Measurements from ENCODE around the gene TBC1D32. TPM values are rescaled to one million over a fixed set of nuclear protein-coding genes. Genes with fewer than 3 reads are reported as not detected.
"Not testable (repeated sequence)": the region's sequence is repeated elsewhere in the genome, so short reads cannot be mapped to it uniquely, and the experiment has no call there.

TBC1D32 gene
- polyA plus RNA-seq, 1 donor (not counting 4 experiments of a cell fraction or from before 2014, with no cell fraction given) = 6.7 TPM

DNA sequence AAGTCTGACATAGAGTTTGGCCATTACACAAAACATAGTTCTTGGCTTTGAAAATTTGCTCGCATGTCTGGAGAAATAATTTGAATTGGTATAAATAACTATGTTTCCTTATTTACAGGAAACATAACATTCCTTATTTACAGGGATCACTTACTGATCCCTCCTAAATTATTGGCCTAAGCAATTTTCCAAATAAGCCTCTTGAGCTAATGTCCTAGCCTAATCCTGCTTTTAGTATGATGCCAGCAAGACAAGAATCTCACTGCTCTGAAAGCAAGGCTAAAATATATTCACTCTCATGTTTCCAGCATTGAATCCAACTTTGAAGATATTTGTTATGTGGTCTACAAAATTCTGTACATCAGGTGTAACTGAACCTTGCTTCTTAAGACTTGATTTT, 4.1 kb upstream of the TBC1D32 start:
- no peak overlapping the region for H3K27ac ChIP-seq (ENCODE audit: control insufficient read depth, insufficient read depth, low read length)
- H3K9ac ChIP-seq (ENCODE audit: control insufficient read depth, extremely low read depth, insufficient read depth, low read length) = no peak overlapping the region
- H3K79me2 ChIP-seq (ENCODE audit: control insufficient read depth, insufficient read depth, low read length) = peaks cover under 1% of the 10 kb centered on the region
- H3K4me3 ChIP-seq (ENCODE audit: control insufficient read depth in 2 of 3, extremely low read depth in 1 of 3, insufficient read depth in 2 of 3, low read depth in 1 of 3, low read length in 3 of 3) = no peak overlapping the region
- H3K4me1 ChIP-seq (ENCODE audit: control insufficient read depth, extremely low read depth, insufficient read depth, low read length) = peaks cover 6% of the 10 kb centered on the region
- no peaks in the 10 kb centered on the region for H4K20me1 ChIP-seq (ENCODE audit: control insufficient read depth, extremely low read depth, insufficient read depth, low read length)
- no peaks in the 10 kb centered on the region for H3K36me3 ChIP-seq (ENCODE audit: control insufficient read depth in 2 of 2, extremely low read depth in 1 of 2, insufficient read depth in 2 of 2, low read length in 2 of 2)
- no peaks in the 10 kb centered on the region for H3K9me1 ChIP-seq (ENCODE audit: control insufficient read depth, extremely low read depth, insufficient read depth, low read length)
- FAIRE-seq (no peak), DNase-seq (ENCODE audit: low read depth, low spot score) (no peak)
- dilution Hi-C loops (cut with MboI; ENCODE audit: extremely low pct_ligation_motif_present, low sequenced_read_pairs) = no loop called here
- TF ChIP-seq, protein P1, sequence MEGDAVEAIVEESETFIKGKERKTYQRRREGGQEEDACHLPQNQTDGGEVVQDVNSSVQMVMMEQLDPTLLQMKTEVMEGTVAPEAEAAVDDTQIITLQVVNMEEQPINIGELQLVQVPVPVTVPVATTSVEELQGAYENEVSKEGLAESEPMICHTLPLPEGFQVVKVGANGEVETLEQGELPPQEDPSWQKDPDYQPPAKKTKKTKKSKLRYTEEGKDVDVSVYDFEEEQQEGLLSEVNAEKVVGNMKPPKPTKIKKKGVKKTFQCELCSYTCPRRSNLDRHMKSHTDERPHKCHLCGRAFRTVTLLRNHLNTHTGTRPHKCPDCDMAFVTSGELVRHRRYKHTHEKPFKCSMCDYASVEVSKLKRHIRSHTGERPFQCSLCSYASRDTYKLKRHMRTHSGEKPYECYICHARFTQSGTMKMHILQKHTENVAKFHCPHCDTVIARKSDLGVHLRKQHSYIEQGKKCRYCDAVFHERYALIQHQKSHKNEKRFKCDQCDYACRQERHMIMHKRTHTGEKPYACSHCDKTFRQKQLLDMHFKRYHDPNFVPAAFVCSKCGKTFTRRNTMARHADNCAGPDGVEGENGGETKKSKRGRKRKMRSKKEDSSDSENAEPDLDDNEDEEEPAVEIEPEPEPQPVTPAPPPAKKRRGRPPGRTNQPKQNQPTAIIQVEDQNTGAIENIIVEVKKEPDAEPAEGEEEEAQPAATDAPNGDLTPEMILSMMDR (optimal IDR thresholded peaks at IDR 0.05 in 1 of 3, IDR thresholded peaks at IDR 0.05 in 1 of 3, conservative IDR thresholded peaks at IDR 0.05 in 1 of 3; ENCODE audit: extremely low read depth in 1 of 3, insufficient read depth in 2 of 3, low read length in 3 of 3) = no peak
- TF ChIP-seq EZH2 (IDR thresholded peaks at IDR 0.05; ENCODE audit: low read length) = no peak
- H3K4me2 ChIP-seq (ENCODE audit: control insufficient read depth, extremely low read depth, insufficient read depth, low read depth, low read length) = no peak overlapping the region
- no peaks in the 10 kb centered on the region for H3K27me3 ChIP-seq (ENCODE audit: control insufficient read depth, extremely low read depth, insufficient read depth, low read length)
- no peak overlapping the region for H2AFZ ChIP-seq (ENCODE audit: control insufficient read depth, low read length)
- no peaks in the 10 kb centered on the region for H3K9me3 ChIP-seq (ENCODE audit: control insufficient read depth, low read depth, low read length)

DNA sequence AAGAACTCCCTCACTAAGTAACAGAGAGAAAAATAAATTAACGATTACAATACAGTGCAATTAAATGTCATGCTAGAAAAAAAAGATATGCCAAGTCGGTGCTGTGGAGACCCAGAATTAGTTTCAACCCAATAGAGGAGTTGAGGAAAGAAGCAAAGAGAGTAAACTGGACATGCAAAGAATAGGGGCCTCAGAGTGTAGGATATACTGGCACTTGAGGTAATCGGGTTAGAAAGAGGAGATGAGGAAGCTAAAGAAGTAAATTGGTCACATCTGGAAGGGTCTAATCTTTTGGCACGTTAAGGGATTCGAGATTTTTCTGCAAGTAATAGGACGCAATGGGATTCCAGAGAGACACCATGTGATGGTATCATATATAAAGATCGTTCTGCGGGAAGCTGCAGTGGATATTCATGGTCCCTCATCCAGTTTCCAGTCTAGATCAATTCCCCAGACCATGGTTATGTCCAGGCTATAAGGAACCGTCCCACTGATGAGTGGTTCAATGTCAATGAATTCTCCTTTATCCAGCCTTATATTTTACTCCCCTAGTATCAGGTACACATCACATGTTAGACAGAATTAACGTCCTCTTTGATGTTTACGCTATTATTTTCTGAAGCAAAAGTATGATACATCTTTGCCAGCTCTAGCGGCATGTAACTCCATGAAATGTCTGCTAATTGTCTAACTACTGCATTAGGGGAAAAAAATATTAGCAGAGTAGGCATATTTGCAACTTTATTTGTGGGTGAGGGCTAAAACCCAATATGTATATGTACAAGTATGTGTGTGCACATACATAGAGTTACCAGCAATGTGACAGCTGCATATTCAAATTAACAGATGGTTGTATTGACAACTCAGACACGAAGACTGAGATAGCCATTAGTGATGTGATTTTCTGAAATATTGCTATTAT, 1.1 kb upstream of the TBC1D32 start:
- Histone ChIP-seq H3K27me3 (ENCODE audit: control insufficient read depth, extremely low read depth, insufficient read depth, low read length) (no peaks in the 10 kb centered on the region), H3K36me3 (ENCODE audit: control insufficient read depth in 2 of 2, extremely low read depth in 1 of 2, insufficient read depth in 2 of 2, low read length in 2 of 2) (no peaks in the 10 kb centered on the region), H3K4me1 (ENCODE audit: control insufficient read depth, extremely low read depth, insufficient read depth, low read length) (peaks cover 6% of the 10 kb centered on the region), H3K9me1 (ENCODE audit: control insufficient read depth, extremely low read depth, insufficient read depth, low read length) (no peaks in the 10 kb centered on the region), H2AFZ (ENCODE audit: control insufficient read depth, low read length) (peak overlapping the region; percentile 94), H3K27ac (ENCODE audit: control insufficient read depth, insufficient read depth, low read length) (peak overlapping the region; percentile 93), H3K79me2 (ENCODE audit: control insufficient read depth, insufficient read depth, low read length) (peaks cover 3% of the 10 kb centered on the region), H3K4me2 (ENCODE audit: control insufficient read depth, extremely low read depth, insufficient read depth, low read depth, low read length) (peak overlapping the region; percentile 96), H3K9me3 (ENCODE audit: control insufficient read depth, low read depth, low read length) (no peaks in the 10 kb centered on the region), H3K4me3 (ENCODE audit: control insufficient read depth in 2 of 3, extremely low read depth in 1 of 3, insufficient read depth in 2 of 3, low read depth in 1 of 3, low read length in 3 of 3) (peak overlapping the region; percentile 82 to 95 (median 94)), H4K20me1 (ENCODE audit: control insufficient read depth, extremely low read depth, insufficient read depth, low read length) (no peaks in the 10 kb centered on the region), H3K9ac (ENCODE audit: control insufficient read depth, extremely low read depth, insufficient read depth, low read length) (peak overlapping the region; percentile 86)
- no peak for TF ChIP-seq EZH2 (IDR thresholded peaks at IDR 0.05; ENCODE audit: low read length)
- TF ChIP-seq, protein P1 (optimal IDR thresholded peaks at IDR 0.05 in 1 of 3, IDR thresholded peaks at IDR 0.05 in 1 of 3, conservative IDR thresholded peaks at IDR 0.05 in 1 of 3; ENCODE audit: extremely low read depth in 1 of 3, insufficient read depth in 2 of 3, low read length in 3 of 3) = no peak
- FAIRE-seq (no peak), DNase-seq (ENCODE audit: low read depth, low spot score) (no peak)
- dilution Hi-C loops (cut with MboI; ENCODE audit: extremely low pct_ligation_motif_present, low sequenced_read_pairs) = no loop called here

DNA sequence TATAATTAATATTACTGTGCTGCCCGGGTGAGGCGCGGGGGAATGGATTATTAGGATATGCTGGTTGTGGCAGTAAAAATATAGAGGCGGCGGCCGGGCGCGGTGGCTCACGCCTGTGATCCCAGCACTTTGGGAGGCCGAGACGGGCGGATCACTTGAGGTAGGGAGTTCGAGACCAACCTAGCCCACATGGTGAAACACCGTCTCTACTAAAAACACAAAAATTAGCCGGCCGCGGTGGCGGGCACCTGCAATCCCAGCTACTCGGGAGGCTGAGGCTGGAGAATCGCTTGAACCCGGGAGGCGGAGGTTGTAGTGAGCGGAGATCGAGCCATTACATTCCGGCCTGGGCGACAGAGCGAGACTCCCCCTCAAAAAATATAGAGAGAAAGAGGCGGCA, 586 bp downstream of the TBC1D32 start:
- H3K4me2 ChIP-seq (ENCODE audit: control insufficient read depth, extremely low read depth, insufficient read depth, low read depth, low read length) = peak overlapping the region; percentile 96
- H3K27ac ChIP-seq (ENCODE audit: control insufficient read depth, insufficient read depth, low read length); FAIRE-seq; H3K27me3 ChIP-seq (ENCODE audit: control insufficient read depth, extremely low read depth, insufficient read depth, low read length); H3K79me2 ChIP-seq (ENCODE audit: control insufficient read depth, insufficient read depth, low read length); dilution Hi-C loops (cut with MboI; ENCODE audit: extremely low pct_ligation_motif_present, low sequenced_read_pairs); H4K20me1 ChIP-seq (ENCODE audit: control insufficient read depth, extremely low read depth, insufficient read depth, low read length); H2AFZ ChIP-seq (ENCODE audit: control insufficient read depth, low read length); DNase-seq (ENCODE audit: low read depth, low spot score); H3K4me1 ChIP-seq (ENCODE audit: control insufficient read depth, extremely low read depth, insufficient read depth, low read length); H3K36me3 ChIP-seq (ENCODE audit: control insufficient read depth in 2 of 2, extremely low read depth in 1 of 2, insufficient read depth in 2 of 2, low read length in 2 of 2); H3K9me3 ChIP-seq (ENCODE audit: control insufficient read depth, low read depth, low read length); H3K9me1 ChIP-seq (ENCODE audit: control insufficient read depth, extremely low read depth, insufficient read depth, low read length): not testable (repeated sequence)
- H3K9ac ChIP-seq (ENCODE audit: control insufficient read depth, extremely low read depth, insufficient read depth, low read length) = peak overlapping the region; percentile 86
- peak overlapping the region; percentile 82 to 95 (median 94) for H3K4me3 ChIP-seq (ENCODE audit: control insufficient read depth in 2 of 3, extremely low read depth in 1 of 3, insufficient read depth in 2 of 3, low read depth in 1 of 3, low read length in 3 of 3)
